SK-N-SH (cell line): ENCODE data around the gene UBR7.

Source experiments
- EP300 ChIP-seq, 2 experiments: IDR thresholded peaks; 2 replicates each; pipeline versions ENCODE4 v1.4.0 to v1.6.1; 2012; ENCODE audit warnings: borderline replicate concordance in 1 of 2, low read depth in 1 of 2, low read length in 1 of 2
- EZH2phosphoT487 ChIP-seq: fragments of 200-600 bp; sonication (generic); IDR thresholded peaks from 2 replicates; pipeline ENCODE4 v1.6.1; 2017; ENCODE audit warnings: low read depth, mixed run types, mild to moderate bottlenecking, antibody characterized with exemption, moderate library complexity, borderline replicate concordance
- JUND ChIP-seq: IDR thresholded peaks from 2 replicates; pipeline ENCODE4 v1.4.0; 2012
- MXI1 ChIP-seq: IDR thresholded peaks from 2 replicates; pipeline ENCODE4 v1.6.1; 2012; ENCODE audit warnings: mild to moderate bottlenecking, low read depth, low read length, improper control_type of control experiment
- RCOR1 ChIP-seq: fragments of 150-350 bp; IDR thresholded peaks from 2 replicates; pipeline ENCODE4 v1.6.1; 2017; ENCODE audit warnings: antibody characterized with exemption, low read length
- REST ChIP-seq: IDR thresholded peaks from 2 replicates; pipeline ENCODE4 v1.6.1; 2012; ENCODE audit warnings: mild to moderate bottlenecking, low read depth, low read length, moderate library complexity
- SIN3A ChIP-seq: IDR thresholded peaks from 2 replicates; pipeline ENCODE4 v1.6.1; 2012; ENCODE audit warnings: low read depth, mild to moderate bottlenecking, low read length, moderate library complexity, borderline replicate concordance
- SMC3 ChIP-seq: IDR thresholded peaks from 2 replicates; pipeline ENCODE4 v1.6.1; 2012; ENCODE audit warnings: low read depth, low read length, improper control_type of control experiment
- TF ChIP-seq, protein P1 (sequence below): fragments of 200-600 bp; sonication (generic); IDR thresholded peaks from 2 replicates; pipeline ENCODE4 v1.6.1; 2017; ENCODE audit warnings: antibody characterized with exemption, mild to moderate bottlenecking, moderate library complexity
- TF ChIP-seq, protein P2 (sequence below): fragments of 150-350 bp; IDR thresholded peaks from 2 replicates; pipeline ENCODE4 v1.6.1; 2016; ENCODE audit warnings: mild to moderate bottlenecking, low read depth, low read length
- TF ChIP-seq, protein P3 (sequence below): IDR thresholded peaks from 2 replicates; pipeline ENCODE4 v1.4.0; 2012; ENCODE audit warnings: low read depth

- TF ChIP-seq, protein P1, sequence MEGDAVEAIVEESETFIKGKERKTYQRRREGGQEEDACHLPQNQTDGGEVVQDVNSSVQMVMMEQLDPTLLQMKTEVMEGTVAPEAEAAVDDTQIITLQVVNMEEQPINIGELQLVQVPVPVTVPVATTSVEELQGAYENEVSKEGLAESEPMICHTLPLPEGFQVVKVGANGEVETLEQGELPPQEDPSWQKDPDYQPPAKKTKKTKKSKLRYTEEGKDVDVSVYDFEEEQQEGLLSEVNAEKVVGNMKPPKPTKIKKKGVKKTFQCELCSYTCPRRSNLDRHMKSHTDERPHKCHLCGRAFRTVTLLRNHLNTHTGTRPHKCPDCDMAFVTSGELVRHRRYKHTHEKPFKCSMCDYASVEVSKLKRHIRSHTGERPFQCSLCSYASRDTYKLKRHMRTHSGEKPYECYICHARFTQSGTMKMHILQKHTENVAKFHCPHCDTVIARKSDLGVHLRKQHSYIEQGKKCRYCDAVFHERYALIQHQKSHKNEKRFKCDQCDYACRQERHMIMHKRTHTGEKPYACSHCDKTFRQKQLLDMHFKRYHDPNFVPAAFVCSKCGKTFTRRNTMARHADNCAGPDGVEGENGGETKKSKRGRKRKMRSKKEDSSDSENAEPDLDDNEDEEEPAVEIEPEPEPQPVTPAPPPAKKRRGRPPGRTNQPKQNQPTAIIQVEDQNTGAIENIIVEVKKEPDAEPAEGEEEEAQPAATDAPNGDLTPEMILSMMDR, result no peak
- no peak for TF ChIP-seq EZH2phosphoT487
- TF ChIP-seq, protein P2, sequence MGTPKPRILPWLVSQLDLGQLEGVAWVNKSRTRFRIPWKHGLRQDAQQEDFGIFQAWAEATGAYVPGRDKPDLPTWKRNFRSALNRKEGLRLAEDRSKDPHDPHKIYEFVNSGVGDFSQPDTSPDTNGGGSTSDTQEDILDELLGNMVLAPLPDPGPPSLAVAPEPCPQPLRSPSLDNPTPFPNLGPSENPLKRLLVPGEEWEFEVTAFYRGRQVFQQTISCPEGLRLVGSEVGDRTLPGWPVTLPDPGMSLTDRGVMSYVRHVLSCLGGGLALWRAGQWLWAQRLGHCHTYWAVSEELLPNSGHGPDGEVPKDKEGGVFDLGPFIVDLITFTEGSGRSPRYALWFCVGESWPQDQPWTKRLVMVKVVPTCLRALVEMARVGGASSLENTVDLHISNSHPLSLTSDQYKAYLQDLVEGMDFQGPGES, result no peak
- no peak for TF ChIP-seq RCOR1
- TF ChIP-seq SIN3A, result no peak
- TF ChIP-seq EP300 (IDR thresholded peaks at IDR 0.05; ENCODE audit: borderline replicate concordance in 1 of 2, low read depth in 1 of 2, low read length in 1 of 2), result no peak
- TF ChIP-seq SMC3, result no peak
- TF ChIP-seq JUND, result no peak
- TF ChIP-seq REST, result no peak
- TF ChIP-seq, protein P3, sequence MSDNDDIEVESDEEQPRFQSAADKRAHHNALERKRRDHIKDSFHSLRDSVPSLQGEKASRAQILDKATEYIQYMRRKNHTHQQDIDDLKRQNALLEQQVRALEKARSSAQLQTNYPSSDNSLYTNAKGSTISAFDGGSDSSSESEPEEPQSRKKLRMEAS, result no peak
- TF ChIP-seq MXI1, result no peak
Observed at GRCh38 chr14:93271111-93271510, 64.1 kb downstream of the UBR7 start.
